Measurements from ENCODE around the gene TXNIP.

The TXNIP gene

GRCh38 chr1:146012703-146013558, 16.6 kb upstream of the TXNIP start:
- peak; percentile 94 for DNase-seq (ENCODE audit: low spot score)

- no peak for DNase-seq (ENCODE audit: low spot score)
Measured at GRCh38 chr1:146010126-146010738, 13.9 kb upstream of the TXNIP start.

GRCh38 chr1:146007489-146008133, 11.2 kb upstream of the TXNIP start:
- no peak for DNase-seq (ENCODE audit: low spot score)

GRCh38 chr1:146001709-146002108, 5.3 kb upstream of the TXNIP start:
- DNase-seq (ENCODE audit: low spot score): no peak

- DNase-seq (ENCODE audit: low spot score): no peak
Measured at GRCh38 chr1:145999321-146000024, 3.1 kb upstream of the TXNIP start.

- DNase-seq (ENCODE audit: low spot score): no peak
Measured at GRCh38 chr1:145997718-145998023, 1.3 kb upstream of the TXNIP start.

GRCh38 chr1:145997016-145997717, 788 bp upstream of the TXNIP start:
- peak; percentile 35 for DNase-seq (ENCODE audit: low spot score)

GRCh38 chr1:145995964-145996432, 381 bp downstream of the TXNIP start:
- no peak for DNase-seq (ENCODE audit: low spot score)

GRCh38 chr1:145995148-145995881, 1.1 kb downstream of the TXNIP start:
- DNase-seq (ENCODE audit: low spot score): no peak

GRCh38 chr1:145994391-145995120, 1.8 kb downstream of the TXNIP start:
- no peak for DNase-seq (ENCODE audit: low spot score)

GRCh38 chr1:145993618-145994390, 2.6 kb downstream of the TXNIP start:
- DNase-seq (ENCODE audit: low spot score): no peak

- DNase-seq (ENCODE audit: low spot score): no peak
Measured at GRCh38 chr1:145992958-145993617, 3.3 kb downstream of the TXNIP start.

GRCh38 chr1:145992502-145992936, 3.9 kb downstream of the TXNIP start:
- DNase-seq (ENCODE audit: low spot score): no peak

- DNase-seq (ENCODE audit: low spot score): no peak
Measured at GRCh38 chr1:145991735-145992412, 4.5 kb downstream of the TXNIP start.

GRCh38 chr1:145990249-145990855, 6.0 kb downstream of the TXNIP start:
- no peak for DNase-seq (ENCODE audit: low spot score)

GRCh38 chr1:145988773-145989172, 7.6 kb downstream of the TXNIP start:
- no peak for DNase-seq (ENCODE audit: low spot score)

GRCh38 chr1:145987926-145988325, 8.5 kb downstream of the TXNIP start:
- no peak for DNase-seq (ENCODE audit: low spot score)

- DNase-seq (ENCODE audit: low spot score): no peak
Measured at GRCh38 chr1:145986551-145986950, 9.8 kb downstream of the TXNIP start.
